Heart right ventricle (tissue), 16 donors: Measurements from ENCODE around the gene SLC27A4. TPM values are rescaled to one million over a fixed set of nuclear protein-coding genes. Genes with fewer than 3 reads are reported as not detected.

ENCODE experiments used
- ATAC-seq, 8 donors: fragments of 200-7000 bp; cut with Tn5 transposase; one replicate each; pipeline ENCODE4 v1.9.1; 2020; ENCODE audit warnings: mild to moderate bottlenecking in 8 of 8, moderate library complexity in 8 of 8, moderate number of reproducible peaks in 1 of 8
- DNase-seq, 2 donors: peaks; one replicate each; pipeline ENCODE4 v3.0.0-alpha.2; 2020
- H3K27ac ChIP-seq, 10 donors: fragments of 200-600 bp; sonication (generic) in 2 of 10; one replicate each; pipeline versions ENCODE4 v1.5.0 to v1.8.0; 2020 to 2022; ENCODE audit warnings: mild to moderate bottlenecking in 3 of 10
- H3K27me3 ChIP-seq, 7 donors: fragments of 200-600 bp; one replicate each; pipeline ENCODE4 v1.8.0; 2021 to 2022; ENCODE audit warnings: mild to moderate bottlenecking in 2 of 7
- H3K36me3 ChIP-seq, 9 donors: fragments of 200-600 bp; sonication (generic) in 1 of 9; one replicate each; pipeline versions ENCODE4 v1.5.0 to v1.8.0; 2020 to 2022; ENCODE audit warnings: mild to moderate bottlenecking in 2 of 9
- H3K4me1 ChIP-seq, 9 donors: fragments of 200-600 bp; sonication (generic) in 1 of 9; one replicate each; pipeline versions ENCODE4 v1.5.0 to v1.8.0; 2020 to 2022; ENCODE audit warnings: mild to moderate bottlenecking in 4 of 9
- H3K4me3 ChIP-seq, 10 donors: fragments of 200-600 bp; sonication (generic) in 2 of 10; one replicate each; pipeline versions ENCODE4 v1.5.0 to v1.8.0; 2020 to 2022; ENCODE audit warnings: mild to moderate bottlenecking in 7 of 10, moderate library complexity in 2 of 10
- H3K9me3 ChIP-seq, 11 donors: fragments of 200-600 bp in 10 of 11; sonication (generic) in 2 of 11; one replicate each; pipeline versions ENCODE4 v1.5.0 to v1.8.0; 2013 to 2022; ENCODE audit warnings: mild to moderate bottlenecking in 2 of 11, control low read depth in 1 of 11, moderate library complexity in 1 of 11
- WGBS, 2 donors: extraction: QIAGEN DNeasy Blood & Tissue Kit; methylation state at CpG; one replicate each; pipeline ENCODE4 v1.1.7; 2013; ENCODE audit warnings: inconsistent platforms in 1 of 2; 5-methylcytosine and 5-hydroxymethylcytosine counted together
- intact Hi-C, 10 donors: fragments of 100-400 bp; cut with DNase I; formaldehyde crosslinking; loops; one replicate each; pipeline versions ENCODE4 v1.11.1 to v1.14.2; 2022
- polyA plus RNA-seq, 2 donors: library from polyadenylated mRNA; stranded (reverse); fragments of 200-250 nt; gene quantifications; one replicate each; pipeline ENCODE4 v1.2.3, GENCODE V29; 2013
- total RNA-seq, 10 donors: library from RNA; stranded (reverse); fragmentation: NEBNext Ultra II Directional in 3 of 10; extraction: Animal tissue kit (Norgen Biotek cat#: 25700) in 3 of 10; gene quantifications; one replicate each; pipeline versions ENCODE4 v1.2.1 to v1.2.4, GENCODE V29; 2021 to 2023
- TF ChIP-seq, protein P1 (sequence below), 9 donors: fragments of 200-600 bp; sonication (generic) in 2 of 9; IDR thresholded peaks; one replicate each; pipeline versions ENCODE4 v1.5.0 to v1.8.0; 2021 to 2022; ENCODE audit warnings: antibody characterized with exemption in 9 of 9, mild to moderate bottlenecking in 5 of 9, moderate library complexity in 1 of 9
- donor health status: Arrhythmogenic right ventricular cardiomyopathy.
- donor health status: ischemic (EF 13 %, LVEDD 7.1; RV severe dilation, severe dysfunction).
- donor health status: healthy with polysubstance abuse.
- donor health status: DM: no; HTN: yes; CAD: no.
- donor health status: DM: no; HTN: no; CAD: no.
- donor health status: ischemic (EF 25% LVEDD 6.9; RV normal size, moderate dysfunction).
- donor health status: ischemic (EF 25% LVEDD 5.7; RV mildly dilated, moderate dysfunction).
- donor health status: healthy.
- donor health status: DM: yes; HTN: yes; CAD: no.
- donor health status: Ischemic cardiomyopathy.
- donor health status: ischemic (EF 35%, LVEDD 5.7; RV mildly dilated, moderate dysfunction).
- donor health status: nonischemic (EF 11% LVEDD 7.7; RV severe dilation, severe dysfunction).
- donor health status: DM: yes; HTN: yes; CAD: no.
- donor health status: PGD.
- donor health status: ischemic (EF 29% LVEDD 5.4; RV normal size, mild dysfunction).
- donor health status: nonischemic (EF 23%, LVEDD 6.1; RV moderate dilation, normal function).

SLC27A4 gene
- total and polyA plus RNA-seq, 12 donors, result 10.0 to 37.2 (median 17.7) TPM

- 79 to 84% methylated on average over 5 of the region's 5 CpGs for WGBS, 2 donors
These were observed 64.2 kb downstream of the SLC27A4 start for GRCh38 chr9:128404560-128404959.

DNA sequence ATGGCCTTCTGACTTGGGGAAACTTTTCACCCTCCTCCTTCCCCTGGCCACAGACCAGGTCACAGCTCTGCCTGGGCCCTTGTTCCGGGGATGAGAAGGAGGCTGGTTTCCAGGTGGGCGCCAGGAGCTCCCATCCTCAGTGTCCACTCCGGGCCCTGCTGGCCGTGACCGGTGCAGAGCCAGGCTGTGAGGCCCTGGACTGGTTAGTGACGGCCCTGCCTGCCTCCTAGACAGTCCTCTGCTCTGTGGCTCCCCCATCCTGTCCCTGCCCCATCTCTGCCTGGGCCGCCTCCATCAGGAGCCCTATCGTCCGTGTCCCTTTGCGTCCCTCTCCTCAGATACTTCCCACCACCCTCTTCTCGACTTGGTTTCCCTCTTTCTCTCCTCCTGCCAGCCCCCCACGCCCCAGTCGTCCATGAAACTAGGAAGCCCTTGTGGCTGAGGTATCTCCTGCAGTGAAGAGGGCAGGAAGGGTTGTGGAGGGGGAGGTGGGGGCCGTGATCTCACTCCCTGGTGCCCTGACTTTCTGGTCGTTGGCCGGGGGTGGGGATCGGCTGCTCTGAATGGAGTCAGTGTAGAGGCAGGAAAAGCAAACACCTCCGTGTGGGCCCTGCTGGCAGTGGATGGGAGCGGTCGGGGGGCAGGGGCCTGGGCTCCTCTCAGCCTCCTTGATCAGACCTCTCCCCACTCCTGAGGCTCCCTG lies 64.9 kb downstream of the SLC27A4 start:
- ATAC-seq, result peak in 1 of 8 donors; percentile 13
- intact Hi-C loops, result loop anchor here in 1 of 10 donors (5.0 kb wide), 1 partner anchor 43 kb away; no protein-coding TSS in a partner anchor

More at GRCh38 chr9:128404560-128404959, 64.2 kb downstream of the SLC27A4 start:
- Histone ChIP-seq H3K27me3 (peaks cover 0 to 48% (median 8%) of the 10 kb centered on the region in 7 donors), H3K9me3 (no peaks in the 10 kb centered on the region), H3K4me1 (peaks cover 0 to 24% (median 5%) of the 10 kb centered on the region in 9 donors), H3K36me3 (no peaks in the 10 kb centered on the region), H3K4me3 (no peak overlapping the region), H3K27ac (no peak overlapping the region)
- TF ChIP-seq, protein P1, sequence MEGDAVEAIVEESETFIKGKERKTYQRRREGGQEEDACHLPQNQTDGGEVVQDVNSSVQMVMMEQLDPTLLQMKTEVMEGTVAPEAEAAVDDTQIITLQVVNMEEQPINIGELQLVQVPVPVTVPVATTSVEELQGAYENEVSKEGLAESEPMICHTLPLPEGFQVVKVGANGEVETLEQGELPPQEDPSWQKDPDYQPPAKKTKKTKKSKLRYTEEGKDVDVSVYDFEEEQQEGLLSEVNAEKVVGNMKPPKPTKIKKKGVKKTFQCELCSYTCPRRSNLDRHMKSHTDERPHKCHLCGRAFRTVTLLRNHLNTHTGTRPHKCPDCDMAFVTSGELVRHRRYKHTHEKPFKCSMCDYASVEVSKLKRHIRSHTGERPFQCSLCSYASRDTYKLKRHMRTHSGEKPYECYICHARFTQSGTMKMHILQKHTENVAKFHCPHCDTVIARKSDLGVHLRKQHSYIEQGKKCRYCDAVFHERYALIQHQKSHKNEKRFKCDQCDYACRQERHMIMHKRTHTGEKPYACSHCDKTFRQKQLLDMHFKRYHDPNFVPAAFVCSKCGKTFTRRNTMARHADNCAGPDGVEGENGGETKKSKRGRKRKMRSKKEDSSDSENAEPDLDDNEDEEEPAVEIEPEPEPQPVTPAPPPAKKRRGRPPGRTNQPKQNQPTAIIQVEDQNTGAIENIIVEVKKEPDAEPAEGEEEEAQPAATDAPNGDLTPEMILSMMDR (IDR thresholded peaks at IDR 0.05), result no peak
- ATAC-seq (no peak), DNase-seq (no peak)
- intact Hi-C loops, result no loop called here

DNA sequence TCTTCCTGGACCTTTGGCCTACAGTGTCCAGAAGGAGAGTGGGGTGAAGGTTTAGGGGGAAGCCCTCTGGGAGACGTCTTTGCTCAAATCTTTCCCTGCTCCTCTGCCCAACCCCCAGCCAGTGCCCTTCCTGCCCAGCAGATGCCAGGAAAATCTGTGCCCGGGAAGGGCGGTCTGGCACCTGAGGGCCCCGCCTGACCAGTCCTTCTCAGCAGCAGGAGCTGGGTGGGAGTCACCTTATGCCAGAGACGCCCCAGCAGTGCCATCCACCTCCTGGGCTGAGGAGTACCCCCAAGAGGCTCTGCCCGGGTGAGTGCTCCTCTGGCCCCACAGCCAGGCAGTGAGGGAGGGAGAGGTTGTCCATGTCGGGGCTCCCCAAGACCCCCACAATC lies 65.4 kb downstream of the SLC27A4 start:
- TF ChIP-seq, protein P1 (IDR thresholded peaks at IDR 0.05), result no peak
- Histone ChIP-seq H3K27me3 (peaks cover 0 to 37% (median 8%) of the 10 kb centered on the region in 7 donors), H3K4me1 (peaks cover 0 to 24% (median 5%) of the 10 kb centered on the region in 9 donors), H3K36me3 (no peaks in the 10 kb centered on the region), H3K4me3 (no peak overlapping the region), H3K9me3 (no peaks in the 10 kb centered on the region), H3K27ac (no peak overlapping the region)
- 71% methylated on average over 7 of the region's 7 CpGs for WGBS, 2 donors
- DNase-seq (no peak), ATAC-seq (no peak)
- intact Hi-C loops, result loop anchor here in 1 of 10 donors (5.0 kb wide), 1 partner anchor 43 kb away; no protein-coding TSS in a partner anchor

More for the DNA sequence above, 64.9 kb downstream of the SLC27A4 start:
- no peak overlapping the region for H3K27ac ChIP-seq
- TF ChIP-seq, protein P1 (IDR thresholded peaks at IDR 0.05), result no peak
- DNase-seq, result no peak
- peaks cover 0 to 42% (median 8%) of the 10 kb centered on the region in 7 donors for H3K27me3 ChIP-seq
- no peaks in the 10 kb centered on the region for H3K9me3 ChIP-seq
- no peak overlapping the region for H3K4me3 ChIP-seq
- H3K4me1 ChIP-seq, result peaks cover 0 to 24% (median 5%) of the 10 kb centered on the region in 9 donors
- 58 to 64% methylated on average over 20 of the region's 20 CpGs for WGBS, 2 donors
- H3K36me3 ChIP-seq, result no peaks in the 10 kb centered on the region

- H3K4me3 ChIP-seq, result no peak overlapping the region
- intact Hi-C loops, result loop anchor here in 1 of 10 donors (5.0 kb wide), 1 partner anchor 45 kb away; no protein-coding TSS in a partner anchor
- DNase-seq (no peak), ATAC-seq (no peak)
- TF ChIP-seq, protein P1 (IDR thresholded peaks at IDR 0.05), result no peak
- peaks cover 0 to 36% (median 8%) of the 10 kb centered on the region in 7 donors for H3K27me3 ChIP-seq
- H3K4me1 ChIP-seq, result peaks cover 0 to 34% (median 5%) of the 10 kb centered on the region in 9 donors
- no peaks in the 10 kb centered on the region for H3K36me3 ChIP-seq
- 76 to 79% methylated on average over 9 of the region's 9 CpGs for WGBS, 2 donors
- no peak overlapping the region for H3K27ac ChIP-seq
- no peaks in the 10 kb centered on the region for H3K9me3 ChIP-seq
These were observed 66.6 kb downstream of the SLC27A4 start for GRCh38 chr9:128406848-128407391.
